NK-92 (cell line): Measurements from ENCODE around the gene FBXL7.

Source experiments
- DNase-seq: peaks from one replicate; lab custom pipeline; 2025; ENCODE audit not compliant: unreplicated experiment; lab: John Stamatoyannopoulos, UW

FBXL7 gene

GRCh38 chr5:15501091-15501791, 1.3 kb downstream of the FBXL7 start:
- no peak for DNase-seq

GRCh38 chr5:15502208-15502607, 2.2 kb downstream of the FBXL7 start:
- DNase-seq, result no peak

DNA sequence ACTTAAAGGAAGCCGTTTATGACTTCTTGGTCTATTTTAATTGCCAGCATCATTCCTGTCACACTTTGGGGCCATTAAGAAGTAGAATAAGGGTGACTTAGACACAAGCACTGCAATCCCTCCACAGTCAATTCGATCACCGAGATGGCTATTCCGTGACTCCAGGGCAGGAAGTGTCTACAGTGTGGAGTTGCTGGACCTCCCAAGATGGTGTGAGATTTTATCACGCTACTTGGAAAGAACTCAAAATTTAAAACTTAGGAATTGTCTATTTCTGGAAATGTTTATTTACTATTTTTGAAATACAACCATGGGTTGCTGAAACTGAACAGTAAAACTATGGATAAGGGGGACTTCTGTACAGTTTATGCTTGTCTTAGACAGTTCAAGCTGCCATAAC, 6.2 kb downstream of the FBXL7 start:
- no peak for DNase-seq

- DNase-seq, result no peak
These were observed 6.9 kb downstream of the FBXL7 start for GRCh38 chr5:15506897-15507296.

DNA sequence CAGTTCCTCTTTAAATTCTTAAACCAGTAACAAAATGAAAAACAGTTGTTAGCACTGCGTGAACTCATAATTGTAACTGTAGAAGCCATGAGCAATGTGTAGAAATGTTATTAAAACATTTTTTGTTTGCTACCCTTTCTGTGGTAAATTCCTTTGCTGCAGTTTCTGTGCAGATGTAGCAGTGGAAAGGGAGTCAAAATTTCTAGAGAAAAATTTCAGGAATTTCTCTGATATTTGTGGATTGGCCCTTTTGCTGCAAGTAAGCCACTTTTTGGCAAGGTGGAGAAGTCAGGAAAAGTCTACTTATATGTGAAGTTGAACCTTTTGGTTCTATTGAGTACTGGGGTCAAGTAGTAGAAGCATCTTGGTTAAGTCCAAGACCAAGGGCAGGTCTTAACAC, 10.1 kb downstream of the FBXL7 start:
- no peak for DNase-seq

- no peak for DNase-seq
These were observed 10.9 kb downstream of the FBXL7 start for GRCh38 chr5:15510831-15511230.

DNA sequence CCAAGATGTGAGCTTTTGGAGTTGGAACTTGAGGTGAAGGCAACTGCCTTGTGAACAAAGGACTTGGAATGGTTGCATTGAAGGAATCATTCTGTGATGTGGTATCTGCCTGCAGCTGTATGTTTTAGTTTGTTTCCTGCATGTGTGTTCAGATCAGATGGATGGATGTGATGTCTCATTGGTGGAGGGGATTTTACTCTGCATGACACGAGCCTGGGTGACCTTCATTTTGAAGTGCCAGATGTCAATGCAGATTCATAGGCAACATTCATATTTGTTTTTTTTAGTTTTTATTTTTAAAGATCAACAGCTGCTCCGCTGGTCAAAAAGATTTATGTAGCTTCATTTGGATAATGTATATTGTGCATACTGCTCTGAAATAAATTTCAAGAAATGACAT, 13.5 kb downstream of the FBXL7 start:
- DNase-seq, result no peak

- DNase-seq, result no peak
These were observed 13.9 kb downstream of the FBXL7 start for GRCh38 chr5:15513911-15514310.

DNA sequence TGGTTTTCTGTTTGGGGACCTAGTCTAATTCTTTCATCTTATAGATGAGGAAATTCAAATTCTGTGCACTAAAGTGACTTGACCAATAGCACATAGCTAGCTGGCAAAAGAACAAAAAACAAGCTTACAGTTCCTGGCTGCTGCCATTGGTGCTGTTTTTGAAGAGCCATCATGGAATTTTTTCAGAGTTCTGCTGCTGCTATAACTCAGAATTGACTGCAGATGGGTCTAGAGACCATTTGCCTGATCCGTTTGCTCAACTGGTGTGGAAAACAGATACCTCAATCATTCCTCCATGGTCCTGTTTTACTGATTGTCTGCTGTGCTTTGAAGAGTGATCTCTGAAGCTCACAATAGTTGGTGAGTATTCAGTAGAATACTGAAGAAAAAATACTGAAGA, 15.2 kb downstream of the FBXL7 start:
- no peak for DNase-seq

DNA sequence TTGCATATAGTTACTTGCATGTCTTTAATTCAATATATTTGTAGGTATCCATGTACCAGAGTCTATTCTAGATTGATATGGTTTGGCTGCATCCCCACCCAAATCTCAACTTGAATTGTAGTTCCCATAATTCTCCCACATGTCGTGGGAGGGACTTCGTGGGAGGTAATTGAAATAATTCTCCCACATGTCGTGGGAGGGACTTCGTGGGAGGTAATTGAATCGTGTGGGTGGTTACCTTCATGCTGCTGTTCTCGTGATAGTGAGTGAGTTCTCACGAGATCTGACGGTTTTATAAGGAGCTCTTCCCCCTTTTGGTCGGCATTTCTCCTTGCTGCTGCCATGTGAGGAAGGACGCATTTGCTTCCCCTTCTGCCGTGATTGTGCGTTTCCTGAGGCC, 16.5 kb downstream of the FBXL7 start:
- no peak for DNase-seq

DNA sequence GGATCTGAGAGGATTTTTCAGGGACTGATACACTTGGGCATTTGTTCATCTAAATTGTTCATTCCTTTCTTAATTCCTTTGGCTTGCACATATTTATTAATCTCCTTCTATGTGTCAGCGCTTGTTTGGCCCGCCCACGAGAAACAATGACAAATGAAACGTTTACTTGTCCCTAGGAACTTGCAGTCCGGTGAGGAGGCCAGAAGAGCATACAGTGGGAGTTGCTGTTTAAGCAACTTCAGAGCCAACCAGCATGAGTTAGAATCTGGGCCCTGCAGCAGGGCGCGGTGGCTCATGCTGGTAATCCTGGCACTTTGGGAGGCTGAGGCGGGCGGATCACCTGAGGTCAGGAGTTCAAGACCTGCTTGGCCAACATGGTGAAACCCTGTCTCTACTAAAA, 18.8 kb downstream of the FBXL7 start:
- no peak for DNase-seq

- no peak for DNase-seq
These were observed 20.9 kb downstream of the FBXL7 start for GRCh38 chr5:15520856-15521255.

GRCh38 chr5:15521381-15522186, 21.6 kb downstream of the FBXL7 start:
- no peak for DNase-seq

DNA sequence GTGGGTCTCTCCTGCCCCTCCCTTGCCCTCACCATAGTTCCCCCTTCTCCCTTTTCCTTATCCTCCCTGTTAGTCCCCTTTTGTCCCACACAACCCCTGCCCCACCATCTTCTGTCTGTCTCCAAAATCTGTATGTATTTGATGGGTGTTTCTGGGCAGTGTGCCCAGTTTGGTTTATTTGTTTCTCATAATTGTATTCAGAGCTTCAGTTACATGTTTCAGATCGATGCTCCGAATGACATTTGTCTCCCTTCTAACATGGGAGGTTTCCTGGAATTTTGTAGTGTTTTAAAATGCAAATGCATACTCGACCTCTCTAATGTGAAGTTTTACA, 22.2 kb downstream of the FBXL7 start:
- DNase-seq, result no peak

DNA sequence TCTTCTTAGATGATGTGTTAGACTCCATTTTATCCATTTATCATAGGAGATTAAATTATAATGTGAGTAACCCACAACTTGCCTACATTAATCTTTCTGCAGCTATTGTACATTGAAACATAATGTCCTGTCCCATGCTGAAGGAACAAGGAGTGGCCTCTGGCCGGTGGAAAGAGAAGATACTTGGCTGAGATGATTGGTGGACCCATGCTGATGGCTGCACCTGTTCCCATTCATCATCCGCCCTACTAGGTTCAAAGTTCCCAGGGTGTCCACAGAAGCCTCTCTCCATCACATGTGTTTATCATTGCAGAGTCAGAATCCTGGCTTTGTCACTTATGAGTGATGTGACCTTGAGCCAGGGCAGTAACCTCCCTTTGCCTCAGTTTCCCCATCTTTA, 24.7 kb downstream of the FBXL7 start:
- DNase-seq, result no peak

DNA sequence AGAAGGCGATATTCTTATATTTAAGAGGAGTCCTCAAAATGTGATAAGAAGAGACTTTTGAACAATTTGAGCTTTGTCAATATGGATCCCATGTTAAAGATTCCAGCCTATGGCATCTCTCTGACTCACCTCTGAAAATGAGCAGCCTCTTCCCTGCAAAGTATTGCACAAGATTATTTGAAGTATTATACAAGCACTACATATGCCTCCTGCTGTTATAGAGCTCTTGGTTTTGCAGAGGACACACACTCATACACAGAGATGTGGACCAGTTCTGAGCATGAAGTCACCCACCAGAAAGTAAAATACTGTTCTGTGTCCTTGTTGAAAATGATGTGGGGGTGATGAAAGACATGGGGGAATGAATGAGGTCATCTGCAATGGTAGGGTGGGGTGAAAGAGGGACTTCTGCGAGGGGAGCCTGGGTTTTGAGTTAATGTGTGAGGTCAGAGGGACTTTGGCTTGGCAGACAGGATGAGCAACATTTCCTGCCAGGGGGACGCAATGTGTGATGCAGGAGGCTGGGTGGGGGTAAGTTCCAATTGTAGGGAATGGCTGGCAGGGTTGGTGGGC, 25.8 kb downstream of the FBXL7 start:
- no peak for DNase-seq

DNA sequence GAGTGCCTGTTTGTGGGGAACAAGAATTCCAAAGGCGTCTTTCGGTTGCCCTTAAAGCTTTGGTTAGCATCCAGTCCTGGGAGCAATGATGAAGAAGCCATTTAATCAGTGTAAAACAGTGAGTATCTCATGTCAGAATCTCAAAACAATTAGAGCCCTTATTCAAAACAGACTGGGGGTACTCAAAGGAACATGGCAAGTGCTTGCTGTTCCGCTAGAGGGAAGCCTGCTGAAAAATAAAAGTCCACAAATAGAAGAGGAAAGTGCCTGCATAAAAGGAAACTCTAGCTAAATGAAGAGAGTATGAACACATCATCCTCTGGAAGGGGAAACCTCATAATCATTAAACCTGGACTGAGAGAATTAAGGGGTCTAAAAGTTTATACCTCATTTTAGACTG, 26.4 kb downstream of the FBXL7 start:
- DNase-seq, result no peak

- DNase-seq, result no peak
These were observed 28.5 kb downstream of the FBXL7 start for GRCh38 chr5:15528476-15528875.

DNA sequence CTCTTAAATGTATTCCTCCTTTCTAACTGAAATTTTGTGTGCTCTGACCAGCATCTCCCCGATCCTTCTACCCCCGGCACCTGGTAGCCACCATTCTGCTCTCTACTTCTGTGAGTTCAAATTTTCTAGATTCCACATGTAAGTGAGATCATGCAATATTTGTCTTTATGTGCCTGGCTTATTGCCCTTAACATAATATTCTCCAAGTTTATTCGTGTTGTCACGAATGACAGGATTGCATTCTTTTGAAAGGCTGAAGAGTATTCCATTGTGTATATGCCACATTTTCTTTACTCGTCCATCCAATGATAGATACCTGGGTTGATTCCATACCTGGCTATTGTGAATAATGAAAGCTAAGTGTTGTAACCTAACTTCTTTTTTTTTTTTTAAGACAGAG, 29.0 kb downstream of the FBXL7 start:
- DNase-seq, result no peak

- no peak for DNase-seq
These were observed 29.8 kb downstream of the FBXL7 start for GRCh38 chr5:15529821-15530220.

- DNase-seq, result no peak
These were observed 33.3 kb downstream of the FBXL7 start for GRCh38 chr5:15533129-15533893.

GRCh38 chr5:15535938-15536337, 36.0 kb downstream of the FBXL7 start:
- DNase-seq, result no peak
